ENCODE results near the gene DCHS1.

DCHS1 gene

GRCh38 chr11:6629892-6630631, 25.5 kb downstream of the DCHS1 start:
- DNase-seq (ENCODE audit: extremely low read depth in 1 of 2, low read depth in 1 of 2) = no peak

- no peak for DNase-seq (ENCODE audit: extremely low read depth in 1 of 2, low read depth in 1 of 2)
These were observed 26.1 kb downstream of the DCHS1 start for GRCh38 chr11:6629573-6629891.

- DNase-seq (ENCODE audit: extremely low read depth in 1 of 2, low read depth in 1 of 2) = no peak
These were observed 27.1 kb downstream of the DCHS1 start for GRCh38 chr11:6628526-6628925.

- DNase-seq (ENCODE audit: extremely low read depth in 1 of 2, low read depth in 1 of 2) = no peak
These were observed 27.8 kb downstream of the DCHS1 start for GRCh38 chr11:6627762-6628241.

DNA sequence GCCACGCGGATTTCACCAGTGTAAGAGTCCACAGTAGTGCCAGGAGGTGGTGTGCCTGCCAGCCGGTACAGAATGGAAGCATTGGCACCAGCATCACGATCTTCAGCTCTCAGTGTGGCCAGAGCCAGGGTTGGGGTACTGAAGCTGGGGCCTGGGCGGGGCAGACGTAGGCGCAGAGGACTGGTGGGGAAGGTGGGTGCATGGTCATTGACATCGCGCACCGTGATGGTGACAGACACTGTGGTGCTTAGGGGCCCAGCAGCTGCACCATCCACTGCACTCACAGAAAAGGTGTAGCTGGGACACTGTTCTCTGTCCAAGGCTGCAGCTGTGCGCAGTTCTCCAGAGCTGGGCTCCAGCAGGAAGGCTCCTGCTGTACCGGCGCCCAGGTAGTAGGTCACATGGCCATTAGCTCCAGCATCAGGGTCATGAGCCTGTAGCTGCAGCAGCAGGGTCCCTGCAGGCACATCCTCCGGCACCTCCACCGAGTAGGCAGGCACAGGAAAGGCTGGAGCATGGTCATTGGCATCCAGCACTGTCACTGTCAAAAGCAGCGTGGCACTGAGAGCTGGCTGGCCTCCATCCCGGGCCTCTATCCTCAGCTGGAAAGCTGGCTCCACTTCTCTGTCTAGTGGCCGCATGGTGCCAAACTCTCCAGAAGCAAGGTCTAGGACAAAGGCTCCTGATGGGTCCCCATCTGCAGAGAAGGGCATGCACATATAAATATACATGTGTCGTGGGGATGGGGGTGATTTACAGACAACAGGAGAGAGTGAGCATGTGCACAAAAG, 28.4 kb downstream of the DCHS1 start:
- no peak for DNase-seq (ENCODE audit: extremely low read depth in 1 of 2, low read depth in 1 of 2)

GRCh38 chr11:6625832-6626420, 29.7 kb downstream of the DCHS1 start:
- DNase-seq (ENCODE audit: extremely low read depth in 1 of 2, low read depth in 1 of 2) = no peak

- DNase-seq (ENCODE audit: extremely low read depth in 1 of 2, low read depth in 1 of 2) = no peak
These were observed 30.3 kb downstream of the DCHS1 start for GRCh38 chr11:6625156-6625831.

DNA sequence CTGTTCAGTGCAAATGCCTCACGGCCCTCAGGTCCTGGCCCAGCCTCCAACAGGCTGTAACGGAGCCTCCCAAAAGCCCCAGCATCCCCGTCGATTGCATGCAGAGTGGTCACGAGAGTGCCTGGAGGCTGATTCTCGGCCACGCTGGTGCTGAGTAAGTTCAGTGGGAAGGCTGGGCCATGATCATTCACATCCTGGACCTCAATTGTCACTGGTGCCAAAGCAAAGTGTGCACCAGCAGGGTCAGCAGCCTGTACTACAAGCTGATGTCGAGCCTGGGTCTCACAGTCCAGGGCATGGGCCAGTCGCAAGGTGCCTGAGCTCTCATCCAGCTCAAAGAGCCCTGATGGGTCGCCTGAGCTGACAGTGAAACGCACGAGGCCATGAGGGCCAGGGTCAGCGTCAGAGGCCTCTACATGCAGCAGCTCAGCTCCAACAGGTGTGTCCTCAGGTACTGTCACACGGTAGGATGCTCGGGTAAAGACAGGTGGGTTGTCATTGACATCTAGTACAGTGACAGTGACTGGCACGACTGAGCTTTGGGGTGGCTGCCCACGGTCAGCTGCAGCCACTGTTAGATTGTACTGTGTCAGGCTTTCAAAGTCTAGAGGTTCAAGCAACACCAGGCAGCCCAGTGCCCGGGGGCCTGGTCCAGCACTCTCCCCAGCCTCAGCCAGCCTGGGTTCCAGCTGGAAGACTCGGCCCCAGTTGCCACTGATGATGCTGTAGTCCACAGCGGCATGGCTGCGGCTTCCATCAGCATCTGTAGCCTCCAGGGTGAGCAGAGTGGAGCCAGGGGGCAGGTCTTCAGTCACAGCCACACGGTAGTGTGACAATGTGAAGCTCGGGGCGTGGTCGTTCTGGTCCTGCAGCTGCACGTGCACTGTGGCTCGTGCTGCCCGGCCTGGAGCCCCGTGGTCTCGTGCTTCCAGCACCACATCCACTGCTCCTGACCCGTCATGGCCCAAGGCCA, 31.9 kb downstream of the DCHS1 start:
- DNase-seq (ENCODE audit: extremely low read depth in 1 of 2, low read depth in 1 of 2) = no peak

GRCh38 chr11:6622261-6623171, 33.1 kb downstream of the DCHS1 start:
- no peak for DNase-seq (ENCODE audit: extremely low read depth in 1 of 2, low read depth in 1 of 2)

DNA sequence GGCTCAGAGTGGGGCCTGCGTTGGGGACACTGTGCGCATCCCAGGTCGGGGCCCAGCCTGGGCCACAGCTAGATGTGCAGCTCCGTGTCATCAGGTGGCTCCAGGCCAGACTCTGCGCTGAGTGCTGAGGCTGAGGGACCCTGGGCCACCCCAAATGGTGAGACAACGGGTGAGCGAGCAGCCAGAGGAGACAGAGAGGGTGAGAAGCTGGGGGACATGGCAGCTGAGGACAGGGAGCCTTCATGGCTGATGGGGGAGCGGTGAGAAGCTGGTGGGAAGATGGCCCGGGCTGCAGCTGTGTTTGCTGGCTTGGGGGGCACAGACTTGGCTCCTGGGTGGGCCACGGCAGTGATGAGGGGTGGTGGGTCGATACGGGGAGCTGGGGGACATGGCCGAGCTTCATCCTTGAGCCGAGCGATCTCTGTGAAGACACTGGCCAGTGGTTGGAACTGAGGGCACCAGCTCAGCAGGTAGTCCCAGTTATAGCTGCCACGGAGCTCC, 33.8 kb downstream of the DCHS1 start:
- DNase-seq (ENCODE audit: extremely low read depth in 1 of 2, low read depth in 1 of 2) = no peak

GRCh38 chr11:6620636-6621035, 35.0 kb downstream of the DCHS1 start:
- no peak for DNase-seq (ENCODE audit: extremely low read depth in 1 of 2, low read depth in 1 of 2)

DNA sequence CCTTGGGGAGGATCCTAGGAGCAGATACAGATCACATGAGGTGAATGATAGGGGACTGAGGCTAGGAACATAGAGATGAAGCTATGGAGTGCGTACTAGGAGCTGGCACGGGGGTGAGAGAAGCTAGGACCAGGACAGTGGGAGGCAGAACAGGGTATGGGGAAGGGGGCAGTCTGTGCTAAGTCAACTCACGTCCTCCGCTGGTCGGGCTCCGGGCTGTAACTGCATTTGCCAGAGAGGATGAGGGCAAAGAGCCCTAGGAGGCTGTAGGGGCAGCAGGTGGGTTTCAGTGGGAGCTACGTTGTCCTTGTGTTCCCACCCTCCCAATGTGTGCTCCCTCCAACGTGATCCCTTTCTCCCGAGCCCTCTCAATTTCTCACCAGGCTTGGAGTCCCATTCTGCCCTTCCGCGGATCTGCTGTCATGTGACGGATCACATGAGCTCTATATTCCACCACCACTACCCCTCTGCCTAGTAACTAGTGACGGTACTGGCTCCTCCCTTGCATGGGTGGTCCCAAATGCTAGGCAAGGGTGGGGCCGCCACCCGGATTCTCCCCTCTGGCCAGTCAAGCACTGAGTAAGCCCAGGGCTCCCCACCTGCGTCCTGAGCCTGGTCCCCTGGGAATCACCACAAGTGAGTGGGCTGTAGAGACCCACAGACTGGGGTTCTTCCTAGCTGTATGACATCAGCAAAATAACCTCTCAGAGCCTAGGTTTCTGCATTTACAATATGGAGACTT, 36.4 kb downstream of the DCHS1 start, which contains the start of gene TPP1:
TSS of gene TPP1 (minus strand) at position 419 of the 742 bp plus-strand sequence. CDS start at position 397, 22 bp downstream.
- peak; percentile 81 to 89 for DNase-seq (ENCODE audit: extremely low read depth in 1 of 2, low read depth in 1 of 2)

GRCh38 chr11:6618117-6619003, 37.2 kb downstream of the DCHS1 start:
- peak in 1 of 2 donors; percentile 45 for DNase-seq (ENCODE audit: extremely low read depth in 1 of 2, low read depth in 1 of 2)

GRCh38 chr11:6617315-6617781, 38.3 kb downstream of the DCHS1 start:
- no peak for DNase-seq (ENCODE audit: extremely low read depth in 1 of 2, low read depth in 1 of 2)

DNA sequence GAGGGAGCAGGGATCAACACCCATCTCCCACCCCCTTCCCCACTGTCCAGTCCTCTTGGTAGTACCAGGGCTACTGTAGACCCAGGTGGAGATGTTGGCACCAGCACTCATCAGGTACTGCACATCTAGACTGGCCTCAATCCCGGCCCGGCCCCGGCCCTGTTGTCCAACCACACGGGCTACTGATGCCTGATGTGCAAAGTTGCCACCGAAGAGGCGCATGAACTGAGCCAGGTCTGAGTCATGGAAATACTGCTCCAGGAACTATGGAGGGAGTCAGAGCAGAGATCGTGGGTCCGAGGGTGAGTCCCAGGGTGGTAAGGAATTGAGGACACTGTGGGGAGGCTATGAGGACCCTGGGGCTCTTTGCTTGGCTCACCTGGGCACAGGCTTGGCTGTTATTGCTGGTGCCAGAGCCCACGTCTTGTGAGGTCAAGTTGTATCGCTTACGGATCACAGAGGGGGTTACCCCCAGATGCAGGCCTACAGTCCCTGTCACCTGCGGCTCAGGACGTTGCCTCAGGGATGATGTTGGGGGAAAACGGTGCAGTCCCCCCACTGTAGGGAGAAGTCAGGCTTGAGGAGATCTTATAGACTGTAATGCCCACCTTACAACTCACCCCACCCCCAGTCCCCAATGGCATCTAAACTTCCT, 38.9 kb downstream of the DCHS1 start:
- no peak for DNase-seq (ENCODE audit: extremely low read depth in 1 of 2, low read depth in 1 of 2)

DNA sequence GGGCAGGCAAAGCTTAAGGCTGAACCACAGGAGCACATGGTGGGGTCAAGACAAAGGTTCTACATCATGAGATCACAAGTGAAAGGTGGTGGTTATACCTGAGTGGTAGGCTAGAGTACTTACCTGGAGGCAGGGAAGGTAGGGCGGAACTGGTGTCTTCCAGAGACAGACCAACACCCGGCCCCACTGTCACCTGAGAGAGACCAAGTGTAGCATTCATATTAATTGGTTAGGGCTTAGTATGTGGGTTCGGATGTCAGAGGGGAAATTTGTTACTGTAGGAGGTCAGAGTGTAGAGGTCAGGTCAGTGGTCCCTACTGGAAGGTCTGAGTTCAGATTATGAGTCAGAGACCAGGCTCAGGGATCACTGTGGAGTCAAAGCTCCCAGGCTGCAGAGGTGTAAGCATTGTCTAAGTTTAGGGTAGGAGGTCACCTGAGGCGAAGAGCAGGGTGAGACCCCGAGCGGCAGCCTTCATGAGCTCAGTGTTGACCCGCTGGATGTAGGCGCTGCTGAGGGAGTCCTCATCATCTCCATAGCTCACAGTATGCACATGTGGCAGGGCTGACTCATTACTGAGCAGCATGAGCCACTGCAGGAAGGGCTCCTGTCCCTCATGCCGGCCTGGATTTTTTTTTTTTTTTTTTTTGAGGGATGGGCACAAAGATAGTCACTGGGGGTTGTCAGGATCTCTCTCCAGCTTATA, 39.6 kb downstream of the DCHS1 start:
- DNase-seq (ENCODE audit: extremely low read depth in 1 of 2, low read depth in 1 of 2) = no peak

Measured in stimulated activated CD8-positive, alpha-beta memory T cell treated with anti-CD3 and anti-CD28 coated beads, Interleukin-7, amount 100 ng/mL, for 48 hours (primary cell).